ENCODE measurements around the gene CALN1. TPM values are rescaled to one million over a fixed set of nuclear protein-coding genes. Genes with fewer than 3 reads are reported as not detected.

Gene CALN1
- total RNA-seq, 2 donors from 2014 or later: 4.3 to 6.9 TPM

- Histone ChIP-seq H3K4me3 (ENCODE audit: low read length) (no peak overlapping the region), H3K27ac (ENCODE audit: low read depth, low read length) (no peak overlapping the region), H3K27me3 (ENCODE audit: control insufficient read depth, insufficient read depth, low read length, poor library complexity, severe bottlenecking) (no peaks in the 10 kb centered on the region), H3K36me3 (ENCODE audit: control insufficient read depth, insufficient read depth, low read length) (no peaks in the 10 kb centered on the region), H3K9me3 (ENCODE audit: control insufficient read depth, low read length) (peaks cover 12% of the 10 kb centered on the region), H3K4me1 (ENCODE audit: control insufficient read depth, insufficient read depth, low read length) (no peaks in the 10 kb centered on the region), H3K9ac (ENCODE audit: extremely low read depth, low read length, poor library complexity, severe bottlenecking) (no peak overlapping the region)
- TF ChIP-seq CTCF (conservative IDR thresholded peaks at IDR 0.05): no peak
- peaks cover 20% of the 10 kb centered on the region for H3K9me3 Mint-ChIP-seq
- no peak overlapping the region for H3K27ac Mint-ChIP-seq
- no peak overlapping the region for H3K4me3 Mint-ChIP-seq
- peaks cover 1% of the 10 kb centered on the region for H3K27me3 Mint-ChIP-seq (ENCODE audit: insufficient read depth)
- WGBS, 2 experiments (ENCODE audit: insufficient coverage in 1 of 2, insufficient read length in 1 of 2): 93 to 95% methylated on average over 4 to 7 of the region's 7 CpGs
- peaks cover 15% of the 10 kb centered on the region for H3K36me3 Mint-ChIP-seq (ENCODE audit: low read depth)
- no peaks in the 10 kb centered on the region for H3K4me1 Mint-ChIP-seq
- DNase-seq: no peak
These were observed 136.6 kb downstream of the CALN1 start for GRCh38 chr7:72275382-72276070.

GRCh38 chr7:72272479-72272878 is 139.7 kb downstream of the CALN1 start:
- H3K36me3 Mint-ChIP-seq (ENCODE audit: low read depth): peaks cover 16% of the 10 kb centered on the region
- Histone ChIP-seq H3K27me3 (ENCODE audit: control insufficient read depth, insufficient read depth, low read length, poor library complexity, severe bottlenecking) (no peaks in the 10 kb centered on the region), H3K4me3 (ENCODE audit: low read length) (no peak overlapping the region), H3K36me3 (ENCODE audit: control insufficient read depth, insufficient read depth, low read length) (no peaks in the 10 kb centered on the region), H3K9ac (ENCODE audit: extremely low read depth, low read length, poor library complexity, severe bottlenecking) (no peak overlapping the region), H3K9me3 (ENCODE audit: control insufficient read depth, low read length) (peaks cover 21% of the 10 kb centered on the region), H3K4me1 (ENCODE audit: control insufficient read depth, insufficient read depth, low read length) (no peaks in the 10 kb centered on the region), H3K27ac (ENCODE audit: low read depth, low read length) (no peak overlapping the region)
- TF ChIP-seq CTCF (conservative IDR thresholded peaks at IDR 0.05): no peak
- DNase-seq: no peak
- 84 to 96% methylated on average over 6 of the region's 6 CpGs for WGBS, 2 experiments (ENCODE audit: insufficient coverage in 1 of 2, insufficient read length in 1 of 2)
- H3K27ac Mint-ChIP-seq: no peak overlapping the region
- peaks cover 21% of the 10 kb centered on the region for H3K9me3 Mint-ChIP-seq
- H3K27me3 Mint-ChIP-seq (ENCODE audit: insufficient read depth): peaks cover 1% of the 10 kb centered on the region
- no peak overlapping the region for H3K4me3 Mint-ChIP-seq
- no peaks in the 10 kb centered on the region for H3K4me1 Mint-ChIP-seq

GRCh38 chr7:72268796-72269195 is 143.3 kb downstream of the CALN1 start:
- no peak overlapping the region for H3K4me3 ChIP-seq (ENCODE audit: low read length)
- no peaks in the 10 kb centered on the region for H3K27me3 ChIP-seq (ENCODE audit: control insufficient read depth, insufficient read depth, low read length, poor library complexity, severe bottlenecking)
- no peak overlapping the region for H3K4me3 Mint-ChIP-seq
- TF ChIP-seq CTCF (conservative IDR thresholded peaks at IDR 0.05): no peak
- peaks cover 11% of the 10 kb centered on the region for H3K9me3 Mint-ChIP-seq
- WGBS, 2 experiments (ENCODE audit: insufficient coverage in 1 of 2, insufficient read length in 1 of 2): 80 to 82% methylated on average over 3 of the region's 3 CpGs
- no peak overlapping the region for H3K27ac ChIP-seq (ENCODE audit: low read depth, low read length)
- H3K4me1 Mint-ChIP-seq: peaks cover 10% of the 10 kb centered on the region
- peaks cover 11% of the 10 kb centered on the region for H3K9me3 ChIP-seq (ENCODE audit: control insufficient read depth, low read length)
- no peak for DNase-seq
- H3K4me1 ChIP-seq (ENCODE audit: control insufficient read depth, insufficient read depth, low read length): no peaks in the 10 kb centered on the region
- peaks cover 5% of the 10 kb centered on the region for H3K36me3 Mint-ChIP-seq (ENCODE audit: low read depth)
- peaks cover 1% of the 10 kb centered on the region for H3K27me3 Mint-ChIP-seq (ENCODE audit: insufficient read depth)
- no peak overlapping the region for H3K9ac ChIP-seq (ENCODE audit: extremely low read depth, low read length, poor library complexity, severe bottlenecking)
- H3K36me3 ChIP-seq (ENCODE audit: control insufficient read depth, insufficient read depth, low read length): no peaks in the 10 kb centered on the region
- no peak overlapping the region for H3K27ac Mint-ChIP-seq

Data from endodermal cell (in vitro differentiated cells).